ENCODE measurements around the gene RSU1.

The RSU1 gene

GRCh38 chr10:16662923-16663322, 154.3 kb downstream of the RSU1 start:
- no peak for DNase-seq

- DNase-seq, result no peak
Observed at GRCh38 chr10:16656895-16657294, 160.3 kb downstream of the RSU1 start.

DNA sequence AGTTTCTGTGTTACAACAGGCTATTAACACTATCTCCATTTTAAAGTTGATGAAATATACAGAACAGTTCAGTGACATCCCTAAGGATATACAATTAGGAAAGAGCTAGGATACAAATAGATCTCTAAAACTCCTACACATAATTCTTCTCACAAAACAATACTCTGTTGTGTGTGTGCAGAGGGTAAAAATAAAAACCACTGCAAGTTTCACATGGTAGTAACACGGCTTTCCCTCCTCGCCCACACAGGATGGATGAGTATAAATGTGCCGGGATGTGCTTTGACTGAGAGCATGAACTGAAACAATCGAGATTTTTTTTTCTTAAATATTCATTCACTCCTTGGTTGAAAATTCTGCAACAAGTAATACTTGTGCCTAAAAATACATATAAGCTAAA, 164.0 kb downstream of the RSU1 start:
- no peak for DNase-seq

GRCh38 chr10:16652154-16652553, 165.1 kb downstream of the RSU1 start:
- DNase-seq, result no peak

GRCh38 chr10:16649757-16650156, 167.5 kb downstream of the RSU1 start:
- DNase-seq, result no peak

DNA sequence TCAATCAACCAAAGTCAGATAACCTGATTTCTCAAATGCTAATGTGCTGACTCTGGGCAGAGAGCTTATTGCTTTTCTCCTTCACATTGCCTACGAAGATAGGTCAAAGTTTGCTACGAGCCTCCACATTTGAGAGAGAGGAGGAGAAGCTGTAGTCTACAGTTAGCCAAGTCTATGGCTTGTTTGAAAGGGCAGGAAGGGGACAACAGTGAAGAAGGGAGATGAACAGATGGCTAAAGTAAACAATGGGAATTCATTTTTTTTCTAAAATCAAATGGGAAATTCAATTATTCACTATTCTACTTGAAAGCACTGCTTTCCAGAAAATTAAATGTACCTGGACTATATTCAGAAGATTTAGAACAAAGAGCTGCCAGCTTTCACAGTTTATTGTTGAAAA, 168.9 kb downstream of the RSU1 start:
- DNase-seq, result no peak

- DNase-seq, result no peak
Observed at GRCh38 chr10:16646181-16647059, 170.8 kb downstream of the RSU1 start.

GRCh38 chr10:16644146-16644545, 173.1 kb downstream of the RSU1 start:
- DNase-seq, result no peak

- no peak for DNase-seq
Observed at GRCh38 chr10:16643502-16643901, 173.7 kb downstream of the RSU1 start.

- DNase-seq, result no peak
Observed at GRCh38 chr10:16640153-16640552, 177.1 kb downstream of the RSU1 start.

- no peak for DNase-seq
Observed at GRCh38 chr10:16639471-16639870, 177.8 kb downstream of the RSU1 start.

DNA sequence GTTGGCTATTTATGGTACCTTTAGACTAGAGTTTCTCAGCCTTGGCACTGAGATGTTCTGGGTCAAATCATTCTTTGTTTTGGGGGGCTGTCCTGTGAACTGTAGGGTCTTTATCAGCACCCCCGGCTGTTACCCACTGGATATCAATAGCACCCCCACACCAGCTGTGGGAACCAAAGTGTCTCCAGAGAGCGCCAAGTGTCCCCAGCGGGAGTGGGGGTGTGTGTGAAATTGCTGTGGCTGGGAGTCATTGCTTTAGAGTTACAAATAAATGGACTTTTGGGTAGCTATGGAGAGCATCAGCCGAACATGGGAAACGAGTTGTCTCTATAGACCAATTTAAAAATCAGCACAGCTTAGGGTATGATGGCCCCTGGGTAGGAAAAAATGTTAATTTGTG, 184.2 kb downstream of the RSU1 start:
- DNase-seq, result no peak

DNA sequence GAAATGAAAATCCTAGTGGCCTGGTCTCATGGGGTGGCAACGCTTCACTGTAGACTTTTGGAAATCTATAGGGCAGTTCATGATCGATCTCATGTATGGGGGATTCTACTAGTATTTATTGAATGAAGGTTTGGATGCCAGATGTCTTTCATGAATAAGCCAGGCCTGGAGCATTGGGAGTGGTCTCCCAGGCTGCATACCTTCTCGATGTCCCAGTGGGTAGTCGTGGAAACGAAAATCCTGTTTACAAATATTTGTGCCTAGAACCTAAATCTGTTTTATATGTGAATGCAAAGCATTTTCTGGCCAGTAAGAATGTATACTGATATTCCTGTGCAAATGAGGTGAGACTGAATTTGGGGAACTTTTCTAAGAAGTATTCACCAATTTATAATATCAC, 190.5 kb downstream of the RSU1 start:
- DNase-seq, result no peak

DNA sequence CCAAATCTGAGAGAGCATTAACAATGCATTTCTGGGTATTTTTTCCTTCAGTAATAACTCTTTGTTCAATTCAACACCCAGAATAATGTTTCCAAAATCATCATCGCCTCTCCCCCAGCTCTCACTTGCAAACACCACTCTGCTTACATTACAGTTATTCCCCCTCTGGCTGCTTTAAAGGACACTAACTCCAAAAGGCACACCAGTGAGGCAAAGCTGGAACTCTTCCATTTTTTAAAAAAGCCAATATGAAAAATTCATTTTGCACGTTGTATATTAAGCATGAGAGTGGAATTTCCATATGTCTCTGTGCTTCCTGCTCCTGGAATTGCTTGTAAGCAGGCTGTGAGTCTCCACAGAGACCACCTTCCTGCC, 204.3 kb downstream of the RSU1 start:
- DNase-seq, result no peak

DNA sequence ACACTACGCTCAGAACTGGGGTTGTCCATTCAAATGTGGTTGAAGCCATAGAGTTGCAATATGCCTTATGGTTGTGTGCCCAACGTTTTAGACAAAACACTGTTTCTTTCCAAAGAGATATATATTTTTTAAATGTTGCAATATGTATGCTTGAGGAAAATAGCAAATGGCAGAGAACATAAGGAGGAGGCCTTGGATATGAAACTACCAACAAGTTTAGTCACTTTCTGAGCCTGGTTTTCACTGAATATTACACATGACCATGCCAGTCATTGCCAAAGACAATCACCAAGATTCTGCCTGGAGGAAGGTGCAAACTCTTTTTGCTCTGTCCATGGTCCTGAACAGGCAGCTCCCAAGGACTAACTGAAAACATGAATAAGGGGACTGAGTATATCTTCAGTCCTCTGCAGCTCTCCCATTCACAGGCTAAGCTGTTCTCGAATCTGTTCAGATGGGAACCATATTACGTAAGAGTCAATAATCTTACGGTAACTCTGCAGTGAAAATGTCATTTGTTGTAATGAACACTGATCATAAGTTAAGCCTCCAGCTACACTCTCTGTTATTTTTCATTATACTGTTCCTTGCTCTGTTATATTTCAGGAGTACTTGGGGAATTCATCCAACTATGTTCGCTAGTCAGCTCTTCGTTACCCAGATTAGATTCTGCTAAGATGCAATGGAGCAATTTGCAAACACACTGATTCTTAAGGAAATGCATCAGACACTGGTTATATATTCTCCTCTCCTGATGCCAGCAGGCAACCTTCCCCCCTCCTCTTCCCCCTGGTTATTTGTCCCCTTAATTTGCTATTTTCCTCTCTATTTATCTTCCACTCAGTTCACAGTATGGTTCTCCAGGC, 204.9 kb downstream of the RSU1 start:
- DNase-seq, result no peak

DNA sequence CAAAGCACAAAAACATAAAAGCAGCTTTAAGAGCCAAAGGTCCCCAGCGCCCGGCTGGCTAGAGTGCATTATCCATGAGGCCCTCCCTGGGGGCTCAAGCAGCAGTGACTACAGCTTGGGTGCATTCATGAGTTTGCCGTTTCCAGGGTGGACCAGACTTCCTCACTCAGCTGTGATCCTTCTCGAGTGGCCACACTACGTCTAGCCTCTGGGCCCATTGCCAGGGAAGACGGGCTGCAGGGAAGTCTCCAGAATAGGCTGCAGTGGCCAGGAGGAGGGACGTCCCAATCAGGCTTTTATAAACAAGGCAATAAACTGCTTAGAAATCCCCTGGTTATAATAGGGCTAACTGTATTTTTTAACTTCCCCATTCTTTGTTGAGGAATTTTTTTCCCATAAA, 206.2 kb downstream of the RSU1 start:
- no peak for DNase-seq

- no peak for DNase-seq
Observed at GRCh38 chr10:16609211-16609610, 208.0 kb downstream of the RSU1 start.

DNA sequence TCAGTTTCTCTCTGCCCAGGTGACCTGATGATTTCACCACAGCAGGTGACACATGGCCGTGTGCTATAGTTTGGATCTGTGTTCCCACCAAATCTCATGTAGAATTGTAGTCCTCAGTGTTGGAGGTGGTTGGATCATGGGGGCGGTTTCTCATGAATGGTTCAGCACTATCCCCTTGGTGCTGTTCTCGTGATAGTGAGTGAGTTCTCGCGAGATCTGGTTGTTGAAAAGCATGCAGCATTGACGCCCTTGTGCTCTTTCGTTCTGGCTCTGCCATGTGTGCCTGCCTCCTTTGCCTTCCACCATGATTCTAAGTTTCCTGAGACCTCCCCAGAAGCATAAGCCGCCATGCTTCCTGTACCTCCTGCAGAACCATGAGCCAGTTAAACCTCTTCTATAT, 210.3 kb downstream of the RSU1 start:
- DNase-seq, result no peak

- DNase-seq, result no peak
Observed at GRCh38 chr10:16606421-16606820, 210.8 kb downstream of the RSU1 start.

- DNase-seq, result no peak
Observed at GRCh38 chr10:16603308-16603707, 213.9 kb downstream of the RSU1 start.

GRCh38 chr10:16602104-16602775, 215.0 kb downstream of the RSU1 start:
- no peak for DNase-seq

DNA sequence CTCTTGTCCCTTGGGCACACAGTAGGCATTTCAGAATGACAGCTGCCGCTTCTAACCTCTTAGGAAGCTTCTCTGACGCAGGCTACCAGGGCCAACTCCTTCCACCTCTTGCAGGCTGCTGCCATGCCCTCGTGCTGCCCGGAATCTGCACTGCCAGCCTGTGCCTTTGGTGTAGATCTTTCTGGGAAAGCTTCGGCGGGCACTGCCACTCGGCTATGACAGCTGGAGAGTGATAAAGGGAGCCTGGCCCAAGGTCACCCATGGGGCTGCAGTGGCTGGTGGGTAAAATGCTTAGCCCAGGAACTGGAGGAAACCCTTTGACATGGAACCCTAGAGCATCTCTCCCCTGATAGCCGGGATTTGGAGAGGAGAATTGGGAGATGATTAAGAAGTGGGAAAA, 217.6 kb downstream of the RSU1 start:
- no peak for DNase-seq

DNA sequence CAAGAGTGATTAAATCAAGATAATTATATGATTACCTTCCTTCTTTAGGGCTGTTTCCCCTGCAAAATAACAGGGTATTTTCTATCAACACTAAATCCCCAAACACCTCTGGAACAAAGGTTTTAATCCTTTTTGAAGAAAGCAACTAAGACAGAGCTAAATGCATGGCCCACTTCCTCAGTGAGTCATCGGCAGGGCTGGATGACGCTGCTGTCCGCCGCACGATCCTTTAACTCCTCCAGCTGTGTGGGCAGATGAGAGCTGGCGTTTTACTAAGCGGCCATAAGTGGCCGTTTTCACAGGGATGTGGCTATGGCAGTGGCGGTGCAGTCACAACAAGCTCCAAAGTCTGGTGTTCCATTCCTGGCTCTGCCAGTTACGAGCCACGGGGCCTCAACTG, 219.6 kb downstream of the RSU1 start:
- no peak for DNase-seq

DNA sequence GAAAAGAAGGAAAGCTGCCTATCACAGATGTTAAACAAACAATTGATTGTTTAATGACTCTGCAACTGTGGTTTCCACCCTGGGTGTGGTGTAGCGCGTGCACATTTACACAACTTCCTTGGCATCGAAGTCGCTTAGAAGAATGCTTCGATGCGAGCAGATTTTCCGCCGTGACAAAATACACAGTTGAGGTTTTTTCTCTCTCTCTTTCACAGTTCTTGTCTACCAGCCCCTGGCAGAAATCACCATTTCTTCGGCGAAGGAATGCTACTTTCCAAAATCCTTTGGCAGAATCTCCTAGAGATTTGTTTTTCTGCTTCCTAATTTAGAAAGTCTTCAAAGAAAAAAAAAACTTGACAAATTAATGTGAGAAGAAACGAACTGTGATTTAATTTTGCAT, 224.8 kb downstream of the RSU1 start:
- DNase-seq, result no peak

Measured in left hindlimb (tissue), 1 donor.